NCI-H446 (cell line): Measurements from ENCODE around the gene PGM5.
"Not testable (repeated sequence)": the region's sequence is repeated elsewhere in the genome, so short reads cannot be mapped to it uniquely, and the experiment has no call there.

Source experiments
- DNase-seq, 2 experiments: peaks; one replicate each; lab custom pipeline; 2025; lab: John Stamatoyannopoulos, UW

Gene PGM5

GRCh38 chr9:68356380-68357118 is at the start of gene PGM5:
PGM5 (plus strand) TSS chr9:68356611; CDS start chr9:68357128, 517 bp downstream.
- not testable (repeated sequence) for DNase-seq

- DNase-seq, result not testable (repeated sequence)
Measured at GRCh38 chr9:68307127-68307526, 49.3 kb upstream of the PGM5 start.

- DNase-seq, result not testable (repeated sequence)
Measured at GRCh38 chr9:68307654-68308053, 48.8 kb upstream of the PGM5 start.

- not testable (repeated sequence) for DNase-seq
Measured at GRCh38 chr9:68311208-68311607, 45.2 kb upstream of the PGM5 start.

- not testable (repeated sequence) for DNase-seq
Measured at GRCh38 chr9:68318209-68318608, 38.2 kb upstream of the PGM5 start.

GRCh38 chr9:68323749-68324148 is 32.7 kb upstream of the PGM5 start:
- DNase-seq, result not testable (repeated sequence)

GRCh38 chr9:68324518-68324917 is 31.9 kb upstream of the PGM5 start:
- not testable (repeated sequence) for DNase-seq

- DNase-seq, result not testable (repeated sequence)
Measured at GRCh38 chr9:68329106-68329505, 27.3 kb upstream of the PGM5 start.

- DNase-seq, result not testable (repeated sequence)
Measured at GRCh38 chr9:68330531-68331173, 25.8 kb upstream of the PGM5 start.

GRCh38 chr9:68332122-68332521 is 24.3 kb upstream of the PGM5 start:
- not testable (repeated sequence) for DNase-seq

GRCh38 chr9:68335935-68336334 is 20.5 kb upstream of the PGM5 start:
- DNase-seq, result not testable (repeated sequence)

GRCh38 chr9:68336639-68337339 is 19.6 kb upstream of the PGM5 start:
- DNase-seq, result not testable (repeated sequence)

GRCh38 chr9:68338000-68338399 is 18.4 kb upstream of the PGM5 start:
- not testable (repeated sequence) for DNase-seq

GRCh38 chr9:68342265-68343025 is 14.0 kb upstream of the PGM5 start:
- not testable (repeated sequence) for DNase-seq

GRCh38 chr9:68343242-68343641 is 13.2 kb upstream of the PGM5 start:
- not testable (repeated sequence) for DNase-seq

GRCh38 chr9:68343992-68344391 is 12.4 kb upstream of the PGM5 start:
- DNase-seq, result not testable (repeated sequence)

GRCh38 chr9:68351689-68352088 is 4.7 kb upstream of the PGM5 start:
- DNase-seq, result not testable (repeated sequence)

GRCh38 chr9:68355993-68356379 is 425 bp upstream of the PGM5 start:
- not testable (repeated sequence) for DNase-seq

GRCh38 chr9:68357119-68357714 is 806 bp downstream of the PGM5 start:
- DNase-seq, result not testable (repeated sequence)

GRCh38 chr9:68366933-68367547 is 10.6 kb downstream of the PGM5 start:
- DNase-seq, result not testable (repeated sequence)

GRCh38 chr9:68375789-68376188 is 19.4 kb downstream of the PGM5 start:
- not testable (repeated sequence) for DNase-seq
